K562 (cell line): ENCODE measurements around the gene MON2. TPM values are rescaled to one million over a fixed set of nuclear protein-coding genes. Genes with fewer than 3 reads are reported as not detected.

Experiments
- ATF1 ChIP-seq, 2 experiments: fragments of 450-650 bp in 1 of 2; IDR thresholded peaks; 2 replicates each; pipeline ENCODE4 v1.6.1; 2016; ENCODE audit warnings: missing compliant biosample characterization in 1 of 2, missing genetic modification characterization in 1 of 2
- CEBPG ChIP-seq, 3 experiments: fragments of 200-800 bp in 1 of 3; sonication (Bioruptor generic) in 1 of 3; sonication (generic) in 1 of 3; formaldehyde crosslinking in 1 of 3; IDR thresholded peaks in 2 of 3; conservative IDR thresholded peaks in 1 of 3; 2 replicates each; pipeline versions ENCODE4 v1.6.1 to v1.8.0; 2016 to 2022; ENCODE audit warnings: missing compliant biosample characterization in 2 of 3, missing genetic modification characterization in 2 of 3, mild to moderate bottlenecking in 1 of 3, missing genetic modification reagents in 1 of 3
- CHD7 ChIP-seq: fragments of 200-600 bp; sonication (generic); IDR thresholded peaks from one replicate; pipeline ENCODE4 v1.6.1; 2012; ENCODE audit warnings: mild to moderate bottlenecking, low read depth, low read length, inconsistent platforms
- HBP1 ChIP-seq: fragments of 450-650 bp; formaldehyde crosslinking; IDR thresholded peaks from 2 replicates; pipeline ENCODE4 v1.4.0; 2022; ENCODE audit warnings: missing genetic modification characterization
- MITF ChIP-seq: IDR thresholded peaks from 2 replicates; pipeline ENCODE4 v1.6.1; 2014; ENCODE audit warnings: antibody characterized with exemption
- PHB ChIP-seq: fragments of 250-450 bp; sonication (Bioruptor Pico); IDR thresholded peaks from 2 replicates; pipeline ENCODE4 v1.5.0; 2021
- RBM17 ChIP-seq: fragments of 200-400 bp; formaldehyde crosslinking; IDR thresholded peaks from 2 replicates; pipeline ENCODE4 v1.6.1; 2017; ENCODE audit warnings: low read depth, mild to moderate bottlenecking, low read length, borderline replicate concordance
- ZBTB26 ChIP-seq: fragments of 450-650 bp; formaldehyde crosslinking; IDR thresholded peaks from 2 replicates; pipeline ENCODE4 v1.4.0; 2022; ENCODE audit warnings: missing genetic modification characterization
- ZNF24 ChIP-seq: fragments of 450-650 bp; IDR thresholded peaks from 2 replicates; pipeline ENCODE4 v1.6.1; 2016
- ZNF561 ChIP-seq: fragments of 450-650 bp; formaldehyde crosslinking; conservative IDR thresholded peaks from 2 replicates; pipeline ENCODE4 v1.4.0; 2020; ENCODE audit warnings: mild to moderate bottlenecking, moderate library complexity
- polyA plus RNA-seq, 8 experiments: library from polyadenylated mRNA; depleted of rRNA in 4 of 8; stranded (reverse) in 5 of 8; unstranded in 3 of 8; fragments of >200 nt; fragmentation: Nextera tagmentation in 2 of 8; fragmentation: Illumina TruSeq in 1 of 8; extraction: Ambion mirVana in 2 of 8; extraction: Trizol in 1 of 8; gene quantifications; 2 replicates each; pipeline versions ENCODE4 v1.2.1 to v1.2.3, GENCODE V29; 2011 to 2014; ENCODE audit warnings: inconsistent platforms in 1 of 8, missing spikeins in 1 of 8
- total RNA-seq, 7 experiments: library from RNA; depleted of rRNA in 6 of 7; stranded (reverse); fragments of >200 nt in 6 of 7; fragmentation: Illumina TruSeq in 2 of 7; extraction: Trizol in 2 of 7; gene quantifications; 2 replicates each; pipeline versions ENCODE4 v1.2.1 to v1.2.3, GENCODE V29; 2011 to 2021; ENCODE audit warnings: low replicate concordance in 1 of 7

MON2 gene
- total and polyA plus RNA-seq, 9 of the 15 experiments (the other 6 are each of a cell fraction or from before 2014, with no cell fraction given): 3.6 to 31.6 (median 16.8) TPM

- TF ChIP-seq ZBTB26 (peak; percentile 83; the same call in 1 of the 2 replicates), PHB (CRISPR knock-in tag) (no peak), RBM17 (no peak), CHD7 (no peak), MITF (no peak; the same call in 1 of the 2 replicates), ZNF24 (peak; percentile 69; the same call in 1 of the 2 replicates), CEBPG (CRISPR knock-in tag; IDR thresholded peaks at IDR 0.05) (peak; percentile 34; the same call in 1 of the 2 replicates), CEBPG (tag; conservative IDR thresholded peaks at IDR 0.05 in 1 of 2, IDR thresholded peaks at IDR 0.05 in 1 of 2) (0 out of 4 replicates have a peak, but pooled peaks of 1 of the 2 experiments have one; percentile 13), HBP1 (peak; percentile 84), ATF1 (CRISPR knock-in tag; IDR thresholded peaks at IDR 0.05) (no peak), ATF1 (tag; IDR thresholded peaks at IDR 0.05) (peak; percentile 60), ZNF561 (CRISPR knock-in tag) (no peak)
Measured at GRCh38 chr12:62603061-62603810, 136.6 kb downstream of the MON2 start (continued).
